Measurements from ENCODE around the gene ARSG. TPM values are rescaled to one million over a fixed set of nuclear protein-coding genes. Genes with fewer than 3 reads are reported as not detected.

ARSG gene
- total and polyA plus RNA-seq, 2 of the 13 experiments (the other 11 are each of a cell fraction or from before 2014, with no cell fraction given): 3.7 to 15.2 TPM

DNA sequence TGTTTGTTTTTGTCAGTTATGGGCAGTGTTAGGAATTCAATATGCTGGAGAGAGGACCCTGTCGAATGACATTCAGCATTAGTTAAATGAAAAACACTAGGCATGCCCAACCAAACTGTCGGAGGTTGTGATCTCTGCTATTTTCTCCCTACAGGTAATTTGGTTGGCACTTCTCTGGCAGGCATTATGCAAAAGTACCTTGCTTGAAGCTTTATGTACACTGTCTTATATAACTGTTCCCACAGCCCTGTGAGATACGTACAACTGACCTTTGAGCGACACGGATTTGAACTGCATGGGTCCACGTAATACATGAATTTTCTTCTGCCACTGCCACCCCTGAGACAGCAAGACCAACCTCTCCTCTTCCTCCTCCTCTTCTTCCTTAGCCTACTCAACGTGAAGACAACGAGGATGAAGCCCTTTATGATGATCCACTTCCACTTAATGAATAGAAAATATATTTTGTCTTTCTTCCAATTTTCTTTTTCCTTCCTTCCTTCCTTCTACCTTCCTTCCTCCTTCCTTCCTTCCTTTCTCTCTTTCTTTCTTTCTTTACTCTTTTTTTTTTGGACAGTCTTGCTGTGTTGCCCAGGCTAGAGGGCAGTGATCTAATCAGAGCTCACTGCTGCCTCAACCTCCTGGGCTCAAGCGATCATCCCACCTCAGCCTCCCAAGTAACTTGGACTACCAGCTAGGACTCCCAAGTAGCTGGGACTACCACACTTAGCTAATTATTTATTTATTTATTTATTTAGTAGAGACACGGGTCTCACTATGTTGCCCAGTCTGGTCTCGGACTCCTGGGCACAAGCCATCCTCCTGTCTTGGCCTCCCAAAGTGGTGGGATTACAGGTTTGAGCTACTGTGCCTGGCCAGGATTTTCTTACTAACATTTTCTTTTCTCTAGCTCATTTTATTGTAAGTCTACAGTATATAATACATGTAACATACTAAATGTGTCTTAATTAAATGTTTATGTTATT, 88.7 kb downstream of the ARSG start (continued):
- TF ChIP-seq, protein P1, sequence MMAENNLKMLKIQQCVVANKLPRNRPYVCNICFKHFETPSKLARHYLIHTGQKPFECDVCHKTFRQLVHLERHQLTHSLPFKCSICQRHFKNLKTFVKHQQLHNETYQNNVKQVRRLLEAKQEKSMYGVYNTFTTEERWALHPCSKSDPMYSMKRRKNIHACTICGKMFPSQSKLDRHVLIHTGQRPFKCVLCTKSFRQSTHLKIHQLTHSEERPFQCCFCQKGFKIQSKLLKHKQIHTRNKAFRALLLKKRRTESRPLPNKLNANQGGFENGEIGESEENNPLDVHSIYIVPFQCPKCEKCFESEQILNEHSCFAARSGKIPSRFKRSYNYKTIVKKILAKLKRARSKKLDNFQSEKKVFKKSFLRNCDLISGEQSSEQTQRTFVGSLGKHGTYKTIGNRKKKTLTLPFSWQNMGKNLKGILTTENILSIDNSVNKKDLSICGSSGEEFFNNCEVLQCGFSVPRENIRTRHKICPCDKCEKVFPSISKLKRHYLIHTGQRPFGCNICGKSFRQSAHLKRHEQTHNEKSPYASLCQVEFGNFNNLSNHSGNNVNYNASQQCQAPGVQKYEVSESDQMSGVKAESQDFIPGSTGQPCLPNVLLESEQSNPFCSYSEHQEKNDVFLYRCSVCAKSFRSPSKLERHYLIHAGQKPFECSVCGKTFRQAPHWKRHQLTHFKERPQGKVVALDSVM (CRISPR knock-in tag; IDR thresholded peaks at IDR 0.05): 0 out of 2 replicates have a peak, but pooled peaks have one; percentile 38
- TF ChIP-seq CC2D1A (CRISPR knock-in tag; IDR thresholded peaks at IDR 0.05) (no peak), MAFF (IDR thresholded peaks at IDR 0.05; ENCODE audit: low read depth, low read length) (no peak), ZNF644 (CRISPR knock-in tag; IDR thresholded peaks at IDR 0.05; ENCODE audit: low read depth) (no peak), NFE2L1 (CRISPR knock-in tag; IDR thresholded peaks at IDR 0.05; ENCODE audit: borderline replicate concordance) (no peak), FOSL2 (CRISPR knock-in tag; IDR thresholded peaks at IDR 0.05) (peak; percentile 54; the same call in 1 of the 2 replicates), RARA (CRISPR knock-in tag; IDR thresholded peaks at IDR 0.05) (peak; percentile 98), ZNF33A (CRISPR knock-in tag; IDR thresholded peaks at IDR 0.05; ENCODE audit: borderline replicate concordance) (no peak), NR3C1 (CRISPR knock-in tag; IDR thresholded peaks at IDR 0.05) (no peak), PITX1 (CRISPR knock-in tag; IDR thresholded peaks at IDR 0.05) (peak; percentile 44; the same call in 1 of the 2 replicates), TARDBP (CRISPR knock-in tag; IDR thresholded peaks at IDR 0.05) (no peak)
- TF ChIP-seq, protein P2, sequence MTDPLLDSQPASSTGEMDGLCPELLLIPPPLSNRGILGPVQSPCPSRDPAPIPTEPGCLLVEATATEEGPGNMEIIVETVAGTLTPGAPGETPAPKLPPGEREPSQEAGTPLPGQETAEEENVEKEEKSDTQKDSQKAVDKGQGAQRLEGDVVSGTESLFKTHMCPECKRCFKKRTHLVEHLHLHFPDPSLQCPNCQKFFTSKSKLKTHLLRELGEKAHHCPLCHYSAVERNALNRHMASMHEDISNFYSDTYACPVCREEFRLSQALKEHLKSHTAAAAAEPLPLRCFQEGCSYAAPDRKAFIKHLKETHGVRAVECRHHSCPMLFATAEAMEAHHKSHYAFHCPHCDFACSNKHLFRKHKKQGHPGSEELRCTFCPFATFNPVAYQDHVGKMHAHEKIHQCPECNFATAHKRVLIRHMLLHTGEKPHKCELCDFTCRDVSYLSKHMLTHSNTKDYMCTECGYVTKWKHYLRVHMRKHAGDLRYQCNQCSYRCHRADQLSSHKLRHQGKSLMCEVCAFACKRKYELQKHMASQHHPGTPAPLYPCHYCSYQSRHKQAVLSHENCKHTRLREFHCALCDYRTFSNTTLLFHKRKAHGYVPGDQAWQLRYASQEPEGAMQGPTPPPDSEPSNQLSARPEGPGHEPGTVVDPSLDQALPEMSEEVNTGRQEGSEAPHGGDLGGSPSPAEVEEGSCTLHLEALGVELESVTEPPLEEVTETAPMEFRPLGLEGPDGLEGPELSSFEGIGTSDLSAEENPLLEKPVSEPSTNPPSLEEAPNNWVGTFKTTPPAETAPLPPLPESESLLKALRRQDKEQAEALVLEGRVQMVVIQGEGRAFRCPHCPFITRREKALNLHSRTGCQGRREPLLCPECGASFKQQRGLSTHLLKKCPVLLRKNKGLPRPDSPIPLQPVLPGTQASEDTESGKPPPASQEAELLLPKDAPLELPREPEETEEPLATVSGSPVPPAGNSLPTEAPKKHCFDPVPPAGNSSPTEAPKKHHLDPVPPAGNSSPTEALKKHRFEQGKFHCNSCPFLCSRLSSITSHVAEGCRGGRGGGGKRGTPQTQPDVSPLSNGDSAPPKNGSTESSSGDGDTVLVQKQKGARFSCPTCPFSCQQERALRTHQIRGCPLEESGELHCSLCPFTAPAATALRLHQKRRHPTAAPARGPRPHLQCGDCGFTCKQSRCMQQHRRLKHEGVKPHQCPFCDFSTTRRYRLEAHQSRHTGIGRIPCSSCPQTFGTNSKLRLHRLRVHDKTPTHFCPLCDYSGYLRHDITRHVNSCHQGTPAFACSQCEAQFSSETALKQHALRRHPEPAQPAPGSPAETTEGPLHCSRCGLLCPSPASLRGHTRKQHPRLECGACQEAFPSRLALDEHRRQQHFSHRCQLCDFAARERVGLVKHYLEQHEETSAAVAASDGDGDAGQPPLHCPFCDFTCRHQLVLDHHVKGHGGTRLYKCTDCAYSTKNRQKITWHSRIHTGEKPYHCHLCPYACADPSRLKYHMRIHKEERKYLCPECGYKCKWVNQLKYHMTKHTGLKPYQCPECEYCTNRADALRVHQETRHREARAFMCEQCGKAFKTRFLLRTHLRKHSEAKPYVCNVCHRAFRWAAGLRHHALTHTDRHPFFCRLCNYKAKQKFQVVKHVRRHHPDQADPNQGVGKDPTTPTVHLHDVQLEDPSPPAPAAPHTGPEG (CRISPR knock-in tag; IDR thresholded peaks at IDR 0.05): peak; percentile 26; the same call in 1 of the 2 replicates
- TF ChIP-seq, protein P3, sequence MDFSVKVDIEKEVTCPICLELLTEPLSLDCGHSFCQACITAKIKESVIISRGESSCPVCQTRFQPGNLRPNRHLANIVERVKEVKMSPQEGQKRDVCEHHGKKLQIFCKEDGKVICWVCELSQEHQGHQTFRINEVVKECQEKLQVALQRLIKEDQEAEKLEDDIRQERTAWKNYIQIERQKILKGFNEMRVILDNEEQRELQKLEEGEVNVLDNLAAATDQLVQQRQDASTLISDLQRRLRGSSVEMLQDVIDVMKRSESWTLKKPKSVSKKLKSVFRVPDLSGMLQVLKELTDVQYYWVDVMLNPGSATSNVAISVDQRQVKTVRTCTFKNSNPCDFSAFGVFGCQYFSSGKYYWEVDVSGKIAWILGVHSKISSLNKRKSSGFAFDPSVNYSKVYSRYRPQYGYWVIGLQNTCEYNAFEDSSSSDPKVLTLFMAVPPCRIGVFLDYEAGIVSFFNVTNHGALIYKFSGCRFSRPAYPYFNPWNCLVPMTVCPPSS (IDR thresholded peaks at IDR 0.05): no peak
- TF ChIP-seq, protein P4, sequence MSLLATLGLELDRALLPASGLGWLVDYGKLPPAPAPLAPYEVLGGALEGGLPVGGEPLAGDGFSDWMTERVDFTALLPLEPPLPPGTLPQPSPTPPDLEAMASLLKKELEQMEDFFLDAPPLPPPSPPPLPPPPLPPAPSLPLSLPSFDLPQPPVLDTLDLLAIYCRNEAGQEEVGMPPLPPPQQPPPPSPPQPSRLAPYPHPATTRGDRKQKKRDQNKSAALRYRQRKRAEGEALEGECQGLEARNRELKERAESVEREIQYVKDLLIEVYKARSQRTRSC (CRISPR knock-in tag; IDR thresholded peaks at IDR 0.05; ENCODE audit: low read depth): no peak
- TF ChIP-seq, protein P5, sequence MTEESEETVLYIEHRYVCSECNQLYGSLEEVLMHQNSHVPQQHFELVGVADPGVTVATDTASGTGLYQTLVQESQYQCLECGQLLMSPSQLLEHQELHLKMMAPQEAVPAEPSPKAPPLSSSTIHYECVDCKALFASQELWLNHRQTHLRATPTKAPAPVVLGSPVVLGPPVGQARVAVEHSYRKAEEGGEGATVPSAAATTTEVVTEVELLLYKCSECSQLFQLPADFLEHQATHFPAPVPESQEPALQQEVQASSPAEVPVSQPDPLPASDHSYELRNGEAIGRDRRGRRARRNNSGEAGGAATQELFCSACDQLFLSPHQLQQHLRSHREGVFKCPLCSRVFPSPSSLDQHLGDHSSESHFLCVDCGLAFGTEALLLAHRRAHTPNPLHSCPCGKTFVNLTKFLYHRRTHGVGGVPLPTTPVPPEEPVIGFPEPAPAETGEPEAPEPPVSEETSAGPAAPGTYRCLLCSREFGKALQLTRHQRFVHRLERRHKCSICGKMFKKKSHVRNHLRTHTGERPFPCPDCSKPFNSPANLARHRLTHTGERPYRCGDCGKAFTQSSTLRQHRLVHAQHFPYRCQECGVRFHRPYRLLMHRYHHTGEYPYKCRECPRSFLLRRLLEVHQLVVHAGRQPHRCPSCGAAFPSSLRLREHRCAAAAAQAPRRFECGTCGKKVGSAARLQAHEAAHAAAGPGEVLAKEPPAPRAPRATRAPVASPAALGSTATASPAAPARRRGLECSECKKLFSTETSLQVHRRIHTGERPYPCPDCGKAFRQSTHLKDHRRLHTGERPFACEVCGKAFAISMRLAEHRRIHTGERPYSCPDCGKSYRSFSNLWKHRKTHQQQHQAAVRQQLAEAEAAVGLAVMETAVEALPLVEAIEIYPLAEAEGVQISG (CRISPR knock-in tag; IDR thresholded peaks at IDR 0.05): 0 out of 2 replicates have a peak, but pooled peaks have one; percentile 17
